HG02938 (cell line): Measurements from ENCODE around the gene RHOB.
"Not testable (repeated sequence)": the region's sequence is repeated elsewhere in the genome, so short reads cannot be mapped to it uniquely, and the experiment has no call there.

Experiments
- ATAC-seq: cut with Tn5 transposase; IDR thresholded peaks from one replicate; pipeline ENCODE4 v1.9.1; 2021; ENCODE audit warnings: mild to moderate bottlenecking, moderate library complexity; ENCODE audit not compliant: unreplicated experiment

RHOB gene

GRCh38 chr2:20490300-20491181 is 43.7 kb downstream of the RHOB start:
- ATAC-seq, result no peak

GRCh38 chr2:20491739-20492531 is 45.1 kb downstream of the RHOB start:
- ATAC-seq, result no peak

- not testable (repeated sequence) for ATAC-seq
These were observed 46.2 kb downstream of the RHOB start for GRCh38 chr2:20493095-20493494.

- no peak for ATAC-seq
These were observed 47.4 kb downstream of the RHOB start for GRCh38 chr2:20494241-20494640.

- ATAC-seq, result no peak
These were observed 49.4 kb downstream of the RHOB start for GRCh38 chr2:20496076-20496872.

GRCh38 chr2:20496942-20497341 is 50.1 kb downstream of the RHOB start:
- ATAC-seq, result no peak
